ENCODE data around the gene PLCL1.

PLCL1 gene

DNA sequence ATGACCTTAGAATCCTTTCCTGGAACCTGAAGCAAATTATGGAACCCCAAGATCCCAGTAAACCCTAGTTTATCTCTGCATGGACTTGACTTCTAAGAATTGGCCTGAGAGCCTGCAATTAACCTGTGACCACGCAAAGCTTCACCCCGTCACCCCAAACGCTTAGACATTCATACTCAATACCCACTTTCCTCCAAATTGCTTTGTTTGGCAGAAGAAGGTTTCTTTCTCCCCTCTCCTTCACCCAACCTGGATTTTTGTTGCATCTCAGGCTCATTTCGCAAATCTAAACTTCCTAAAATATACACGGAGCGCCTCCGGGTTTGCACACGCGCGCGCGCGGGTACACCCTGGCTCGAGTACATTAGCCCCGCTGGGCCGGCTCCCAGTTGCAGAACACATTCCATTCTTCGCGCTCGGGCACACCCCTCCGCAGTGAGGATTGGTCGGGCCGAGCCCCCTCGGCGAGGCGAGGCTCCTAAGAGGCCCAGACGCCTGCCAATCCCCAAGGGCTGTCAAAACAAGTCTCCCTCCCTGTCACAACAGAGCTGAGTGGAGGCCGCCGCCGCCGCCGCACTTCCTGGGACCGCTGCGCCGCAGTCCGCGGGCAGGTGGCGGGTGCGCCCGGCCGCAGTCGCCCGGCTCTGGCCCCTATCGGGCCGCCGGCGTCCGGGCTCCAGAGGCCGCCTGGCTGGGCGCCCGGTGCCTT is at the start of gene PLCL1:
TSS of gene PLCL1 (plus strand) at position 545 of the 709 bp plus-strand sequence.
- no peak within 1 kb of the TSS for H3K27ac ChIP-seq
- TF ChIP-seq, protein P1, sequence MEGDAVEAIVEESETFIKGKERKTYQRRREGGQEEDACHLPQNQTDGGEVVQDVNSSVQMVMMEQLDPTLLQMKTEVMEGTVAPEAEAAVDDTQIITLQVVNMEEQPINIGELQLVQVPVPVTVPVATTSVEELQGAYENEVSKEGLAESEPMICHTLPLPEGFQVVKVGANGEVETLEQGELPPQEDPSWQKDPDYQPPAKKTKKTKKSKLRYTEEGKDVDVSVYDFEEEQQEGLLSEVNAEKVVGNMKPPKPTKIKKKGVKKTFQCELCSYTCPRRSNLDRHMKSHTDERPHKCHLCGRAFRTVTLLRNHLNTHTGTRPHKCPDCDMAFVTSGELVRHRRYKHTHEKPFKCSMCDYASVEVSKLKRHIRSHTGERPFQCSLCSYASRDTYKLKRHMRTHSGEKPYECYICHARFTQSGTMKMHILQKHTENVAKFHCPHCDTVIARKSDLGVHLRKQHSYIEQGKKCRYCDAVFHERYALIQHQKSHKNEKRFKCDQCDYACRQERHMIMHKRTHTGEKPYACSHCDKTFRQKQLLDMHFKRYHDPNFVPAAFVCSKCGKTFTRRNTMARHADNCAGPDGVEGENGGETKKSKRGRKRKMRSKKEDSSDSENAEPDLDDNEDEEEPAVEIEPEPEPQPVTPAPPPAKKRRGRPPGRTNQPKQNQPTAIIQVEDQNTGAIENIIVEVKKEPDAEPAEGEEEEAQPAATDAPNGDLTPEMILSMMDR (IDR thresholded peaks at IDR 0.05; ENCODE audit: low read depth, low read length, missing control alignments): no peak
- H3K27me3 ChIP-seq (replicated peaks): peaks cover 10% of the 10 kb centered on the region
- no peaks in the 10 kb centered on the region for H3K36me3 ChIP-seq (replicated peaks)
- in situ Hi-C loops (cut with HindIII; ENCODE audit: low pct_ligation_motif_present, low sequenced_read_pairs): no loop called here
- DNase-seq: peak; percentile 92
- H3K4me3 ChIP-seq (ENCODE audit: low read depth, low read length): peak within 1 kb of the TSS; percentile 65

DNA sequence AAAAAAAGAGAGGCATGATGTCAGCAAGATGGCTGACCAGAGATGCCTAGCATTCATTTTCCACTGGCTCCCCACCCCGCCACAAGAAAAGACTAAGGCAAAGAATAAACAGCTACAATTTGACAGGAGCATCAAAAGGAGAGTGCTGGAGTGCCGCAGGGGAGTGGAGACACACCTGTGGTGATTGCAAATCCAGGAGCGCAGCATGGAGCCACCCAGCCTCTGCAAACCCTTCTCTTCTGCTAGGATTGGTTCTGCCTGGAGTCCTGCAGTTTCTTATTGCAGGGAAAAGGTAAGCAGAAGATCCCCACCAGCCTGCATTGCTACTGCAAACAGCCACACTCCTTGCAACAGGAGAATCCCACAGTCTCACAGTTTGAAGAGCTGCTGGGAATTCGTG is 45.4 kb upstream of the PLCL1 start:
- TF ChIP-seq, protein P1 (IDR thresholded peaks at IDR 0.05; ENCODE audit: low read depth, low read length, missing control alignments): no peak
- DNase-seq: no peak
- no peaks in the 10 kb centered on the region for H3K27me3 ChIP-seq (replicated peaks)

DNA sequence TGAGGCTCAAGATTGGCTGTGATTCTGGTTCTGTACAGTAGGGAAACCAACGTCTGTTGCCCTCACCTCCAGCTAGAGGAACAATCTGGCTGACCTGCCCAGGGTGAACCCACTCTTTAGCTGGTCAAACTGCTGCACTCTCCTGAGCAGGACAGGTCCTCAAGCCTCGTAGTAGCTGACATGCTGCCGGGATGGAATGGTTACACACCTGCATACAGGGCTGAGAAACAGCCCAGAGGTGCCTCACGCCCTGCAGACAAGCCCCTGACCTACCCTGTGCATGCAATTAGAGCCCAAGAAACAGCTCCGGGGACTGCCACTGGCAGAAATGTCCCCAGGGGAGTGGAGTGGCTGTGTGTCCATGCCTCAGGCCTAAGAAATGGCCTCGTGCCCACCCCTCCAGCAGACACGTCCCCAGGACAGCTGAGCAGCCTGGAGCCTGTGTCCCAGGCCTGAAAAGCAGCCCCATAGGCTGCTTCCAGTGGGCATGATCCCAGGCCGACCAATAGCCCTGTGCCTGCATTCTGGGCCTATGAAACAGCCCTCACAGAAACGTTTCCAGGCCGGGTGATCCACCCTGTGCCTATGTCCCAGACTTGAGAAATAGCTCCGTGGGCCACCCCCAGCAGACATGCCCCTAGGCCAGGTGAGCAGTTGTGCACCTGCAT is 44.6 kb upstream of the PLCL1 start:
- H3K27ac ChIP-seq: no peak overlapping the region
- H3K4me3 ChIP-seq (ENCODE audit: low read depth, low read length): no peak overlapping the region
- H3K36me3 ChIP-seq (replicated peaks): no peaks in the 10 kb centered on the region
- TF ChIP-seq, protein P1 (IDR thresholded peaks at IDR 0.05; ENCODE audit: low read depth, low read length, missing control alignments): no peak
- in situ Hi-C loops (cut with HindIII; ENCODE audit: low pct_ligation_motif_present, low sequenced_read_pairs): no loop called here
- H3K27me3 ChIP-seq (replicated peaks): no peaks in the 10 kb centered on the region
- DNase-seq: no peak

More for the DNA sequence above, 45.4 kb upstream of the PLCL1 start:
- no peaks in the 10 kb centered on the region for H3K36me3 ChIP-seq (replicated peaks)
- no peak overlapping the region for H3K27ac ChIP-seq
- H3K4me3 ChIP-seq (ENCODE audit: low read depth, low read length): no peak overlapping the region
- in situ Hi-C loops (cut with HindIII; ENCODE audit: low pct_ligation_motif_present, low sequenced_read_pairs): no loop called here

DNA sequence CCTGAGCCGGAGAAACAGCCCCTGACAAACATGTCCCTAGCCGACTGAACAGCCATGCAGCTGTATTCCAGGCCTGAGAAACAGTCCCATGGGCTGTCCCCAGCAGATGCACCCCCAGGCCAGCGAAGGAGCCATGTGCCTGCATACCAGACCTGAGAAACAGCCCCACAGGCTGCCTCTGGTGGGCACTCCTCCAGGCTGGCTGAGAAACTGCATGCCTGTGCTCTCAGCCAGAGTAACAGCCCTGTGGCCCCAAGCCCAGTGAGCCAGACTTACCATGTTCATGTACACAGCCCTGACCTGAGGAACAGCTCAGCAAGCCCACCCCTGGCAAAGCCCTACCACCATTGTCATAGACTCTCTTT is 44.1 kb upstream of the PLCL1 start:
- DNase-seq: no peak
- no peak overlapping the region for H3K4me3 ChIP-seq (ENCODE audit: low read depth, low read length)
- TF ChIP-seq, protein P1 (IDR thresholded peaks at IDR 0.05; ENCODE audit: low read depth, low read length, missing control alignments): no peak
- no peaks in the 10 kb centered on the region for H3K27me3 ChIP-seq (replicated peaks)
- in situ Hi-C loops (cut with HindIII; ENCODE audit: low pct_ligation_motif_present, low sequenced_read_pairs): no loop called here
- no peaks in the 10 kb centered on the region for H3K36me3 ChIP-seq (replicated peaks)
- no peak overlapping the region for H3K27ac ChIP-seq

DNA sequence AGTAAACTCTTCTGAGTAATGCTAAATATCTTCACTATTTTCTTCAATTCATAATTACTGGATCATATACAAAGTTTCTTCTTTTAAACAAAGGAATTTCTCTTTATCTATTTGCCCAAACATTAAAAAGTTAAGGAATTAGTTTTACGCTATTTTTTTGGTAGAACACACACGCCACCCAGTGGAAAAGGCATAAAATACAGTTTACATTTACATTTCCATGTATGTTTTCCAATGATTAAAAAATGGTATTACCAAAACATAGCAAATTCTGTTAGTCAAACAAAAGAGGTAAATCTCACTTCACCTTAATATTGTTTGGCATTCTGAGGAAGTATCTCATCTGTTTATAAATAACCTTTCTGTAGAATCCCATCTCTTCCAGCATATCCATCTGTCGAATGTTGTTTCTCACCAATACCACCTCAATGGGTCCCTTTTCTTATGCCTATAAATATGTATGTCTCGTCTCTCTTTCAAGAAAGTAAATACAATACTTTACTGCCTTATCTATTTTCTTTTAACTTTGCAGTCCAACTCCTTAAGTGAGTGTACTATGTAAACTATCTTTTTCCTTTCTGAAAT is 26.5 kb upstream of the PLCL1 start:
- TF ChIP-seq, protein P1 (IDR thresholded peaks at IDR 0.05; ENCODE audit: low read depth, low read length, missing control alignments): peak; percentile 47
- H3K27ac ChIP-seq: no peak overlapping the region
- H3K36me3 ChIP-seq (replicated peaks): no peaks in the 10 kb centered on the region
- DNase-seq: no peak
- no peak overlapping the region for H3K4me3 ChIP-seq (ENCODE audit: low read depth, low read length)
- in situ Hi-C loops (cut with HindIII; ENCODE audit: low pct_ligation_motif_present, low sequenced_read_pairs): no loop called here
- no peaks in the 10 kb centered on the region for H3K27me3 ChIP-seq (replicated peaks)
